Endothelial cell of umbilical vein (primary cell): ENCODE data around the gene EIF3A. TPM values are rescaled to one million over a fixed set of nuclear protein-coding genes. Genes with fewer than 3 reads are reported as not detected.

Experiments used
- BruUV-seq: library from RNA; stranded (reverse); fragments of 400-500 nt; replicated peaks from 2 replicates; lab custom pipeline; 2021; lab: Mats Ljungman, UMichigan
- CTCF ChIA-PET: fragments of 300-600, 350-600 bp; sonication (Branson Sonifier 250); formaldehyde crosslinking; loops from one replicate; lab custom pipeline; 2021; ENCODE audit warnings: antibody characterized with exemption, inconsistent platforms; lab: Charles Lee
- POLR2A ChIA-PET: fragments of 300-600, 350-600 bp; sonication (Branson Sonifier 250); formaldehyde crosslinking; loops from one replicate; lab custom pipeline; 2021; ENCODE audit warnings: antibody characterized with exemption, inconsistent platforms; lab: Charles Lee
- DNase-seq: peaks from one replicate; pipeline ENCODE4 v3.0.0-alpha.2; 2011; ENCODE audit warnings: low read depth, low spot score
- FAIRE-seq: peaks from 2 replicates; lab custom pipeline; 2011; peaks lifted over from hg19 to GRCh38; lab: Jason Lieb, UNC
- H2AFZ ChIP-seq: 2 replicates; pipeline ENCODE4 v1.6.0; 2012; ENCODE audit warnings: low read depth, low read length, control low read depth, inconsistent platforms
- H3K27ac ChIP-seq: 2 replicates; pipeline ENCODE4 v1.5.1; 2011; ENCODE audit warnings: low read depth, mild to moderate bottlenecking, control low read depth, low read length, moderate library complexity; ENCODE audit not compliant: insufficient read depth
- H3K27me3 ChIP-seq, 2 experiments: 2 replicates each; pipeline versions ENCODE4 v1.6.0 to v1.6.1; 2011; ENCODE audit warnings: low read length in 2 of 2, mixed read lengths in 1 of 2; ENCODE audit not compliant: control insufficient read depth in 2 of 2, insufficient read depth in 2 of 2
- H3K36me3 ChIP-seq, 2 experiments: 2 replicates in 1 of 2; 3 replicates in 1 of 2; pipeline ENCODE4 v1.5.1; 2011; ENCODE audit warnings: low read length in 2 of 2, mild to moderate bottlenecking in 1 of 2, moderate library complexity in 1 of 2; ENCODE audit not compliant: control insufficient read depth in 2 of 2, insufficient read depth in 2 of 2; ENCODE audit errors: extremely low read depth in 1 of 2
- H3K4me1 ChIP-seq: 3 replicates; pipeline ENCODE4 v1.5.1; 2011; ENCODE audit warnings: mild to moderate bottlenecking, low read length; ENCODE audit not compliant: control insufficient read depth, insufficient read depth; ENCODE audit errors: extremely low read depth
- H3K4me2 ChIP-seq: 2 replicates; pipeline ENCODE4 v1.6.1; 2011; ENCODE audit warnings: low read length, control low read depth, mixed read lengths; ENCODE audit not compliant: insufficient read depth
- H3K4me3 ChIP-seq, 3 experiments: fragments of 200-600 bp in 1 of 3; sonication (generic), shearing (Covaris generic) in 1 of 3; replicated peaks in 1 of 3; 2 replicates each; pipeline ENCODE4 v1.5.1; 2011 to 2016; ENCODE audit warnings: control low read depth in 3 of 3, low read length in 3 of 3, mild to moderate bottlenecking in 2 of 3, inconsistent platforms in 1 of 3, low read depth in 1 of 3, moderate library complexity in 1 of 3; ENCODE audit not compliant: insufficient read depth in 1 of 3
- H3K79me2 ChIP-seq: 2 replicates; pipeline ENCODE4 v1.6.0; 2012; ENCODE audit warnings: low read length, inconsistent platforms; ENCODE audit not compliant: control insufficient read depth, insufficient read depth
- H3K9ac ChIP-seq: replicated peaks from 2 replicates; pipeline ENCODE3; 2011; ENCODE audit warnings: low read length, control low read depth; ENCODE audit not compliant: insufficient read depth; ENCODE audit errors: extremely low read depth
- H3K9me1 ChIP-seq: replicated peaks from 3 replicates; pipeline ENCODE4 v1.6.0; 2011; ENCODE audit warnings: mild to moderate bottlenecking, low read length; ENCODE audit not compliant: control insufficient read depth, insufficient read depth; ENCODE audit errors: extremely low read depth
- H3K9me3 ChIP-seq: replicated peaks from 2 replicates; pipeline ENCODE4 v1.5.1; 2012; ENCODE audit warnings: low read length, inconsistent platforms; ENCODE audit not compliant: control insufficient read depth, insufficient read depth
- H4K20me1 ChIP-seq: replicated peaks from 2 replicates; pipeline ENCODE3; 2011; ENCODE audit warnings: mild to moderate bottlenecking, low read length; ENCODE audit not compliant: control insufficient read depth, insufficient read depth; ENCODE audit errors: extremely low read depth
- EZH2 ChIP-seq: IDR thresholded peaks from 2 replicates; pipeline ENCODE4 v1.6.1; 2012; ENCODE audit warnings: borderline replicate concordance, low read depth, mild to moderate bottlenecking, moderate library complexity, low read length, inconsistent platforms; ENCODE audit not compliant: severe bottlenecking
- FOS ChIP-seq: IDR thresholded peaks from 2 replicates; pipeline ENCODE4 v1.6.1; 2011; ENCODE audit warnings: mild to moderate bottlenecking, low read length, moderate library complexity, borderline replicate concordance; ENCODE audit not compliant: insufficient read depth
- JUN ChIP-seq: IDR thresholded peaks from 2 replicates; pipeline ENCODE4 v1.6.1; 2011; ENCODE audit warnings: borderline replicate concordance, low read depth; ENCODE audit not compliant: insufficient read length, insufficient read depth
- MYC ChIP-seq: IDR thresholded peaks from one replicate; pipeline ENCODE4 v1.6.1; 2011; ENCODE audit warnings: mild to moderate bottlenecking, low read depth, low read length
- POLR2A ChIP-seq: IDR thresholded peaks from 2 replicates; pipeline ENCODE4 v1.6.1; 2012; ENCODE audit warnings: low read depth, mild to moderate bottlenecking, control low read depth, low read length
- POLR2AphosphoS5 ChIP-seq: IDR thresholded peaks from 2 replicates; pipeline ENCODE4 v1.6.1; 2012; ENCODE audit warnings: low read depth, mild to moderate bottlenecking, control low read depth, low read length, moderate library complexity; ENCODE audit not compliant: insufficient read depth
- dilution Hi-C: fragments of 300-500 bp; cut with MboI; formaldehyde crosslinking; loops from one replicate; pipeline ENCODE4 v1.15.0; 2019; ENCODE audit warnings: low sequenced_read_pairs; ENCODE audit not compliant: extremely low pct_ligation_motif_present
- intact Hi-C: fragments of 100-400 bp; cut with micrococcal nuclease; formaldehyde crosslinking; loops from one replicate; pipeline ENCODE4 v1.10.0; 2022
- polyA plus RNA-seq, 4 experiments: library from polyadenylated mRNA; depleted of rRNA in 3 of 4; stranded (reverse) in 3 of 4; unstranded in 1 of 4; fragments of >200 nt; gene quantifications; 2 replicates each; pipeline versions ENCODE4 v1.2.1 to v1.2.3, GENCODE V29; 2011 to 2012; ENCODE audit warnings: missing spikeins in 1 of 4
- total RNA-seq: library from RNA; stranded (reverse); gene quantifications from 2 replicates; pipeline ENCODE4 v1.2.3, GENCODE V29; 2021

The EIF3A gene
- total and polyA plus RNA-seq, 2 donors (not counting 3 experiments of a cell fraction or from before 2014, with no cell fraction given) = 27.6 to 159 TPM

- POLR2A ChIA-PET = interaction anchor here (0.7 to 1.2 kb wide), 3 partner anchors 15 to 769 kb away, joined by 4 to 5 read pairs (median 5); partner anchors contain the start of gene MCMBP
- Histone ChIP-seq H3K4me1 (peaks cover 22% of the 10 kb centered on the region), H2AFZ (peak within 1 kb of the TSS; percentile 86), H3K9me3 (no peaks in the 10 kb centered on the region), H3K79me2 (peaks cover 16% of the 10 kb centered on the region), H3K4me2 (peak within 1 kb of the TSS; percentile 39), H3K9me1 (no peaks in the 10 kb centered on the region), H3K4me3 (peak within 1 kb of the TSS; percentile 30 to 72 (median 40)), H3K36me3 (no peaks in the 10 kb centered on the region), H3K27ac (no peak within 1 kb of the TSS), H3K9ac (peak within 1 kb of the TSS; percentile 48), H4K20me1 (no peaks in the 10 kb centered on the region), H3K27me3 (no peaks in the 10 kb centered on the region)
- no TSS peak for BruUV-seq
- dilution Hi-C loops = no loop called here
- peak; percentile 38 for FAIRE-seq
- DNase-seq = peak; percentile 76
- intact Hi-C loops = loop anchor here (1.0 to 10.0 kb wide), 4 partner anchors 24 to 551 kb away; partner anchors contain the start of genes BAG3, EIF3A, NANOS1 and SFXN4
- TF ChIP-seq FOS (no peak), EZH2 (no peak), MYC (no peak), JUN (no peak), POLR2A (peak; percentile 90), POLR2AphosphoS5 (peak; percentile 88)
- CTCF ChIA-PET = interaction anchor here (0.6 to 1.2 kb wide), 5 partner anchors 10 to 439 kb away, joined by 3 to 4 read pairs (median 3); partner anchors contain the start of gene RGS10
Measured at GRCh38 chr10:119103903-119104653, 23.5 kb upstream of the EIF3A start, which contains the start of gene DENND10. Gene DENND10, plus strand, starts transcription at chr10:119104113. Its CDS starts 30 bp downstream, at chr10:119104143.
